HL-60 (cell line): ENCODE results near the gene CHCHD6.

Source experiments
- GABPA ChIP-seq: IDR thresholded peaks from 2 replicates; pipeline ENCODE4 v1.6.1; 2012; ENCODE audit warnings: low read depth
- TF ChIP-seq, protein P1 (sequence below): IDR thresholded peaks from 2 replicates; pipeline ENCODE4 v1.6.1; 2012; ENCODE audit warnings: low read depth; ENCODE audit not compliant: insufficient replicate concordance
- TF ChIP-seq, protein P2 (sequence below): IDR thresholded peaks from one replicate; pipeline ENCODE4 v1.5.1; 2011; ENCODE audit warnings: low read length, control low read depth, inconsistent platforms; ENCODE audit not compliant: insufficient read depth

DNA sequence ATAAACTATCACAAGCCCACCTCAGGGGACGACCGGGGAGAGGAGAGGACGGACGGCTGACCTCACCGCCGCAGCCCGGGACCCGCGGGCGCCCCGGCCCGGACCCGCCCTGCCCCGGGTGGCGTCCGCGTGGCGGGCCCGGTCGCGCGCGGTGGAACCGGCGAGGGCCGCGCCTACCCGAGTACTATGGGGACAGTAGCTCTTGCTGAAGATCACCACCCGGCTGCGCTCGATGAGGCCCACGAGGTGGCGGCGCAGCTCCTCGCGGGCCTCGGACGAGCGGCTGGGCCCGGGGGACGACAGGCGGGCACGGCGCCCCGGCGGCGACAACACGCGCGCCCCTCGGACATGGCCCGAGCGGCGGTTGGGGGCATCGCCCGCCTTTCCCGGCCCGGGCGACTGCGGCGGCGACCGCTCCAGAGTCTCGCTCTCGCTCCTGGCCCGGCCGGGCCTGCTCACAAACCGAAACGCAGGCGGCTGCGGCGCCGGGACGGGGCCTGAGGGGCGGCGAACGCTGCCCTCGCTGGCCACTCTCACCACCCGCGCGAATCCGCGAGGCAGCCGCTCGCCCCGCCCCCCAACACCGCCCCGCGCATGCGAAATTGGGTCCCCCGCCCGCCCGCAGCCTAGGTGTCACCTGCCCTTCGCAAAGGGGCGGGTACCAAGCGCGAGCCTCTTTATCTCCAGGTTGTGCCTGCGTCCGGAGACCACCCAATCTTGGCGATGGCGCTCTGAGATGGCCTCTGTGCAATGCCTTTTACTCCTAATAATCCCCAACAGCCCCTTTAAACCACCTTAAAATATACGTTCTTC is 49.3 kb upstream of the CHCHD6 start, which contains the start of gene TXNRD3:
- TF ChIP-seq, protein P1, sequence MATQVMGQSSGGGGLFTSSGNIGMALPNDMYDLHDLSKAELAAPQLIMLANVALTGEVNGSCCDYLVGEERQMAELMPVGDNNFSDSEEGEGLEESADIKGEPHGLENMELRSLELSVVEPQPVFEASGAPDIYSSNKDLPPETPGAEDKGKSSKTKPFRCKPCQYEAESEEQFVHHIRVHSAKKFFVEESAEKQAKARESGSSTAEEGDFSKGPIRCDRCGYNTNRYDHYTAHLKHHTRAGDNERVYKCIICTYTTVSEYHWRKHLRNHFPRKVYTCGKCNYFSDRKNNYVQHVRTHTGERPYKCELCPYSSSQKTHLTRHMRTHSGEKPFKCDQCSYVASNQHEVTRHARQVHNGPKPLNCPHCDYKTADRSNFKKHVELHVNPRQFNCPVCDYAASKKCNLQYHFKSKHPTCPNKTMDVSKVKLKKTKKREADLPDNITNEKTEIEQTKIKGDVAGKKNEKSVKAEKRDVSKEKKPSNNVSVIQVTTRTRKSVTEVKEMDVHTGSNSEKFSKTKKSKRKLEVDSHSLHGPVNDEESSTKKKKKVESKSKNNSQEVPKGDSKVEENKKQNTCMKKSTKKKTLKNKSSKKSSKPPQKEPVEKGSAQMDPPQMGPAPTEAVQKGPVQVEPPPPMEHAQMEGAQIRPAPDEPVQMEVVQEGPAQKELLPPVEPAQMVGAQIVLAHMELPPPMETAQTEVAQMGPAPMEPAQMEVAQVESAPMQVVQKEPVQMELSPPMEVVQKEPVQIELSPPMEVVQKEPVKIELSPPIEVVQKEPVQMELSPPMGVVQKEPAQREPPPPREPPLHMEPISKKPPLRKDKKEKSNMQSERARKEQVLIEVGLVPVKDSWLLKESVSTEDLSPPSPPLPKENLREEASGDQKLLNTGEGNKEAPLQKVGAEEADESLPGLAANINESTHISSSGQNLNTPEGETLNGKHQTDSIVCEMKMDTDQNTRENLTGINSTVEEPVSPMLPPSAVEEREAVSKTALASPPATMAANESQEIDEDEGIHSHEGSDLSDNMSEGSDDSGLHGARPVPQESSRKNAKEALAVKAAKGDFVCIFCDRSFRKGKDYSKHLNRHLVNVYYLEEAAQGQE: no peak
- TF ChIP-seq, protein P2, sequence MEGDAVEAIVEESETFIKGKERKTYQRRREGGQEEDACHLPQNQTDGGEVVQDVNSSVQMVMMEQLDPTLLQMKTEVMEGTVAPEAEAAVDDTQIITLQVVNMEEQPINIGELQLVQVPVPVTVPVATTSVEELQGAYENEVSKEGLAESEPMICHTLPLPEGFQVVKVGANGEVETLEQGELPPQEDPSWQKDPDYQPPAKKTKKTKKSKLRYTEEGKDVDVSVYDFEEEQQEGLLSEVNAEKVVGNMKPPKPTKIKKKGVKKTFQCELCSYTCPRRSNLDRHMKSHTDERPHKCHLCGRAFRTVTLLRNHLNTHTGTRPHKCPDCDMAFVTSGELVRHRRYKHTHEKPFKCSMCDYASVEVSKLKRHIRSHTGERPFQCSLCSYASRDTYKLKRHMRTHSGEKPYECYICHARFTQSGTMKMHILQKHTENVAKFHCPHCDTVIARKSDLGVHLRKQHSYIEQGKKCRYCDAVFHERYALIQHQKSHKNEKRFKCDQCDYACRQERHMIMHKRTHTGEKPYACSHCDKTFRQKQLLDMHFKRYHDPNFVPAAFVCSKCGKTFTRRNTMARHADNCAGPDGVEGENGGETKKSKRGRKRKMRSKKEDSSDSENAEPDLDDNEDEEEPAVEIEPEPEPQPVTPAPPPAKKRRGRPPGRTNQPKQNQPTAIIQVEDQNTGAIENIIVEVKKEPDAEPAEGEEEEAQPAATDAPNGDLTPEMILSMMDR: no peak
- TF ChIP-seq GABPA: no peak
